ENCODE results near the gene HSPA12B.
A peak's percentile ranks its signal among the peaks of the same experiment; 100 is the strongest.

GRCh38 chr20:3753098-3753497, 20.6 kb downstream of the HSPA12B start:
- TF ChIP-seq SMC3 (conservative IDR thresholded peaks at IDR 0.05; ENCODE audit: poor library complexity) (no peak), POLR2AphosphoS5 (IDR thresholded peaks at IDR 0.05) (no peak), EZH2 (IDR thresholded peaks at IDR 0.05; ENCODE audit: borderline replicate concordance, insufficient read depth, low read length, poor library complexity, severe bottlenecking) (no peak), EP300 (conservative IDR thresholded peaks at IDR 0.05; ENCODE audit: poor library complexity, severe bottlenecking) (no peak), MXI1 (conservative IDR thresholded peaks at IDR 0.05; ENCODE audit: poor library complexity, severe bottlenecking) (no peak), TAF1 (IDR thresholded peaks at IDR 0.05; ENCODE audit: low read depth) (no peak)
- TF ChIP-seq, protein P1, sequence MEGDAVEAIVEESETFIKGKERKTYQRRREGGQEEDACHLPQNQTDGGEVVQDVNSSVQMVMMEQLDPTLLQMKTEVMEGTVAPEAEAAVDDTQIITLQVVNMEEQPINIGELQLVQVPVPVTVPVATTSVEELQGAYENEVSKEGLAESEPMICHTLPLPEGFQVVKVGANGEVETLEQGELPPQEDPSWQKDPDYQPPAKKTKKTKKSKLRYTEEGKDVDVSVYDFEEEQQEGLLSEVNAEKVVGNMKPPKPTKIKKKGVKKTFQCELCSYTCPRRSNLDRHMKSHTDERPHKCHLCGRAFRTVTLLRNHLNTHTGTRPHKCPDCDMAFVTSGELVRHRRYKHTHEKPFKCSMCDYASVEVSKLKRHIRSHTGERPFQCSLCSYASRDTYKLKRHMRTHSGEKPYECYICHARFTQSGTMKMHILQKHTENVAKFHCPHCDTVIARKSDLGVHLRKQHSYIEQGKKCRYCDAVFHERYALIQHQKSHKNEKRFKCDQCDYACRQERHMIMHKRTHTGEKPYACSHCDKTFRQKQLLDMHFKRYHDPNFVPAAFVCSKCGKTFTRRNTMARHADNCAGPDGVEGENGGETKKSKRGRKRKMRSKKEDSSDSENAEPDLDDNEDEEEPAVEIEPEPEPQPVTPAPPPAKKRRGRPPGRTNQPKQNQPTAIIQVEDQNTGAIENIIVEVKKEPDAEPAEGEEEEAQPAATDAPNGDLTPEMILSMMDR (IDR thresholded peaks at IDR 0.05; ENCODE audit: poor library complexity, severe bottlenecking) = peak; percentile 64
